ENCODE data around the gene QPCT.
"Not testable (repeated sequence)": the region's sequence is repeated elsewhere in the genome, so short reads cannot be mapped to it uniquely, and the experiment has no call there.

The QPCT gene

GRCh38 chr2:37344453-37345361, at the start of gene QPCT:
Gene QPCT (plus strand): TSS chr2:37344630. CDS start chr2:37344732, 102 bp downstream.
- no peak for TF ChIP-seq CTCF (IDR thresholded peaks at IDR 0.05; ENCODE audit: borderline replicate concordance, insufficient read depth, low read depth, low read length)
- H3K4me3 ChIP-seq (ENCODE audit: low read depth, low read length): peak within 1 kb of the TSS; percentile 54

GRCh38 chr2:37294858-37295257, 49.6 kb upstream of the QPCT start:
- not testable (repeated sequence) for H3K4me3 ChIP-seq (ENCODE audit: low read depth, low read length)

GRCh38 chr2:37295469-37296073, 48.9 kb upstream of the QPCT start:
- no peak for TF ChIP-seq CTCF (IDR thresholded peaks at IDR 0.05; ENCODE audit: borderline replicate concordance, insufficient read depth, low read depth, low read length)
- H3K4me3 ChIP-seq (ENCODE audit: low read depth, low read length): no peak overlapping the region

- TF ChIP-seq CTCF (IDR thresholded peaks at IDR 0.05; ENCODE audit: borderline replicate concordance, insufficient read depth, low read depth, low read length): no peak
- H3K4me3 ChIP-seq (ENCODE audit: low read depth, low read length): no peak overlapping the region
Observed at GRCh38 chr2:37297632-37298031, 46.8 kb upstream of the QPCT start.

GRCh38 chr2:37300146-37300545, 44.3 kb upstream of the QPCT start:
- no peak for TF ChIP-seq CTCF (IDR thresholded peaks at IDR 0.05; ENCODE audit: borderline replicate concordance, insufficient read depth, low read depth, low read length)
- no peak overlapping the region for H3K4me3 ChIP-seq (ENCODE audit: low read depth, low read length)

GRCh38 chr2:37300578-37300977, 43.9 kb upstream of the QPCT start:
- no peak overlapping the region for H3K4me3 ChIP-seq (ENCODE audit: low read depth, low read length)
- no peak for TF ChIP-seq CTCF (IDR thresholded peaks at IDR 0.05; ENCODE audit: borderline replicate concordance, insufficient read depth, low read depth, low read length)

- H3K4me3 ChIP-seq (ENCODE audit: low read depth, low read length): no peak overlapping the region
- no peak for TF ChIP-seq CTCF (IDR thresholded peaks at IDR 0.05; ENCODE audit: borderline replicate concordance, insufficient read depth, low read depth, low read length)
Observed at GRCh38 chr2:37301408-37301807, 43.0 kb upstream of the QPCT start.

All from GM12875 (cell line).